PC-3 (cell line): ENCODE results near the gene NCKIPSD.

Source experiments
- CTCF ChIP-seq: fragments of 300-600 bp; sonication (generic); conservative IDR thresholded peaks from 2 replicates; pipeline ENCODE4 v1.5.1; 2017; ENCODE audit warnings: antibody characterized with exemption, low read depth, mild to moderate bottlenecking, low read length
- EZH2 ChIP-seq: fragments of 300-600 bp; sonication (generic); IDR thresholded peaks from one replicate; pipeline ENCODE4 v1.6.1; 2017; ENCODE audit warnings: antibody characterized with exemption, mild to moderate bottlenecking, low read length; ENCODE audit not compliant: unreplicated experiment

- TF ChIP-seq CTCF (no peak), EZH2 (no peak)
These were observed 9.7 kb upstream of the NCKIPSD start for GRCh38 chr3:48695393-48695753.
